ENCODE results near the gene DUSP28.

Gene DUSP28

DNA sequence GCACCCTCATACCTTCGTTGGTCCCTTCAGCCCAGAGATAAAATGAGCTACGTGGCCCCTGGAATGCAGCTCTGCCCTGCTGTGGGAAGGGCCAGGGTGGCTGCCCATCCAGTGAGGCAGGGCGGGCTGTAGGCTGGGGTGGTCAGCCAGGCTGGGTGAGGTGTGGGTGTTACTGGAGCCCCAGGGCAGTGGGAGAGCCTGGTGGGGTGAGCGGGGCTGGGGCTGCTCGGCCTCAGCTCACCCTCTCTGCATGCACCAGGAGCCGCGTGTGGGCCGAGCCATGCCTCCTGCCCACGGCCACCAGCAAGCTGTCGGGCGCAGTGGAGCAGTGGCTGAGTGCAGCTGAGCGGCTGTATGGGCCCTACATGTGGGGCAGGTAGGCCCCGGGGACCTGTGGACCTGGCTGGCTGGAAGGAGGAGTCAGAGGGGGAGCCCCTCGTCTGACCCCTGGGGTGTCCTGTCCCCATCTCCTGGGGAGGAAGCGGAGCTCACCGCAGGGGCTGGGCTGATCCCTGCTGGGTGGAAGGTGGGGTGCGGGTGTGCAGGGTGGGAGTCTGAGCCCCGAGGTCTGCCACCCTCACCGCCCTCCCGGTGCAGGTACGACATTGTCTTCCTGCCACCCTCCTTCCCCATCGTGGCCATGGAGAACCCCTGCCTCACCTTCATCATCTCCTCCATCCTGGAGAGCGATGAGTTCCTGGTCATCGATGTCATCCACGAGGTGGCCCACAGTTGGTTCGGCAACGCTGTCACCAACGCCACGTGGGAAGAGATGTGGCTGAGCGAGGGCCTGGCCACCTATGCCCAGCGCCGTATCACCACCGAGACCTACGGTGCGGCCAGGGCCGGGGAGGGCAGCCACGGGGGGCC lies 13.6 kb downstream of the DUSP28 start:
- no peak for DNase-seq

DNA sequence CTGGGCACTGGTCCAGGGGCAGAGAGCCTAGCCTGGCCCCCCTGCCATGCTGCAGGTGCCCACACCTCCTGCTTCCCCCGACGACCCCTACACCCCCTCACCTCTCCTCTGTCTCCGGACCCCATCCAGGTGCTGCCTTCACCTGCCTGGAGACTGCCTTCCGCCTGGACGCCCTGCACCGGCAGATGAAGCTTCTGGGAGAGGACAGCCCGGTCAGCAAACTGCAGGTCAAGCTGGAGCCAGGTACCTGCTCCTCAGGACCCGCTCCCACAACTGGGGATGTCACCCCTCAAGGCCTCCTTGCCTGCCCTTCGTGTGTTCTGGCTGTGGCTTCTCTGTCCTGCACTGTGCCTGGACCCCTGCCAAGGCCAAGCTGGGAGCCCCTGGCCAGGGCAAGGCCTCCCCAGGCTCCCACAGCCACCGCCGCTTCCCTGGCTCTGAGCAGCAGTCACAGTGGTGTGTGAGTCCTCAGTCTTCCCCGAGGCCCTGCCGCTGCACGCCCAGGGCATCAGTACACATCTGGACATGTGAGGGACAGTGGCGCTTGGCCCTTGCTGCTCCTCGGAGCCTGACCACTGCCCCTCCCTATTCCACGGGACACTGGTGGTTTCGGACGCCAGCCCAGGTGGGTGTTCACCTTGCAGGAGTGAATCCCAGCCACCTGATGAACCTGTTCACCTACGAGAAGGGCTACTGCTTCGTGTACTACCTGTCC lies 14.4 kb downstream of the DUSP28 start:
- DNase-seq, result no peak

DNA sequence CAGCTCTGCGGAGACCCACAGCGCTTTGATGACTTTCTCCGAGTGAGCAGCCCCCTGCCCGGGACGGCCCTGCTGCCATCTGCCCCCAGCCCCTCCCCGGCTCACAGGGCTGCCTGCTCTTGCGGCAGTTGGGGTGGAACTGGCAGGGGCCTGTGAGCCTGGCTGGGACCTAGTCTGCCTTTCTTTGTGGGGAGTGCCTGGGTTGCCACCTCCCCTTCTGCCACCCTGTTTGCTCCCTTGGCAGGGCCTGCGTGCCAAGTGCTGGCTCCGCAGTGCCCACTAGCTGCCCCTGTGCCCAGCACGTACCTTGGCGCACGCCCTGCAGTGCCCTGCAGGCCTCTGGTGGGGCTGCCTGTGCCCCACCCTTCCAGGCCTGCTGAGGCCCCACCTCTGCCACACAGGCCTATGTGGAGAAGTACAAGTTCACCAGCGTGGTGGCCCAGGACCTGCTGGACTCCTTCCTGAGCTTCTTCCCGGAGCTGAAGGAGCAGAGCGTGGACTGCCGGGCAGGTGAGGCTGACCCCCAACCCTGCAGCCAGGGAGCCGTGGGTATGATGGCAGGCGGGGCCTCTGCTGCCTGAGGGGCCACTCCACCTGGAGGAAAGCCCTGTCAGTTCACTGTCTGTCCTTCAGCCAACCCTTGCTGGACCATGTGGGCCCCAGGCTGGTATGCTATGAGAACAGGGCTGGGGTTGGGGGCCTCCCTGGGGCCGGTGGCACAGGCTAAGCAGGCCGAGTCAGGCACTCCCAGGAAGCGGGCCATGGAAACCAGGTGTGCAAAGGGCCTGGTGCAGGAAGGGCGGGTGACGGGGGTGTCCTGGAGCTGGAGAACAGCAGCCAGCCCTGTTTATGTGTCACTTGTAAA lies 15.2 kb downstream of the DUSP28 start:
- no peak for DNase-seq

DNA sequence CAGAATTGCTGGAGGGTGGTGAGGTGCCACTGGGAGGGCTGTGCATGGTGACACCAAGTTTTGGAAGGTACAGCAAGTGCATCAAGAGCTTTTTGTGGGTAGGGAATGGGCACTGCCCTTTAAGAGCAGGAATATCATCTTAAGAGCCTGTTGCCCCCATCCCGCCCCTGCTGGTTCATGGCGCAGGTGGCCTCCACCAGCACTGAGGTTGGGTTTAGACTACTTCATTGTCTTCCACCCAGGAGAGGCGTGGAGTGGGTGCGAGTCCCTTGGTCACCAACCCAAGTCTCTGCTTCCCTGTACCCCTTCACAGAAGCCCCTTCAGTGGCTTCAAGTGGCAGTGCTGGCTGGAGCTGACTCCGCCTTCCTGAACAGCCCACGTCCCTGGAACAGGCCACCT lies 15.9 kb downstream of the DUSP28 start:
- DNase-seq, result no peak

DNA sequence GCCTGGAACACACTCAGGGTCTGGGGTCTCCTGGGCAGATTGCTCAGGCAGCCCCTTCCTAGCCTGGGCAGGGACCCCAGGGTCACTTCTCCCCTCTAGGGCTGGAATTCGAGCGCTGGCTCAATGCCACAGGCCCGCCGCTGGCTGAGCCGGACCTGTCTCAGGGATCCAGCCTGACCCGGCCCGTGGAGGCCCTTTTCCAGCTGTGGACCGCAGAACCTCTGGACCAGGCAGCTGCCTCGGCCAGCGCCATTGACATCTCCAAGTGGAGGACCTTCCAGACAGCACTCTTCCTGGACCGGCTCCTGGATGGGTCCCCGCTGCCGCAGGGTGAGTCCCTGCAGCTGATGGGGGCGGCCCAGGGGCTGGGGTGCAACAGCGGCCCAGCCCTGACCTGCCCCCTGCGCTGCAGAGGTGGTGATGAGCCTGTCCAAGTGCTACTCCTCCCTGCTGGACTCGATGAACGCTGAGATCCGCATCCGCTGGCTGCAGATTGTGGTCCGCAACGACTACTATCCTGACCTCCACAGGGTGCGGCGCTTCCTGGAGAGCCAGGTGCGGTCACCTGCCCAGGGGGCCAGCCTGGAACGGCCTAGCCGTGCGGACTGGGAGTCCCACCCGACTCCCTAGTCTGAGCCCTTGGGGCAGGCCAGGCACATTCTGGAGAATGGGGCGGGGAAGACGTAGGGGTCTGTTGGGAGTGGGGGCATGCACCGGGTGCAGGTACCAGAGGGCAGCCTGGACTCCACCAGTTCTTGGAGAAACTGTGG lies 16.5 kb downstream of the DUSP28 start:
- no peak for DNase-seq

DNA sequence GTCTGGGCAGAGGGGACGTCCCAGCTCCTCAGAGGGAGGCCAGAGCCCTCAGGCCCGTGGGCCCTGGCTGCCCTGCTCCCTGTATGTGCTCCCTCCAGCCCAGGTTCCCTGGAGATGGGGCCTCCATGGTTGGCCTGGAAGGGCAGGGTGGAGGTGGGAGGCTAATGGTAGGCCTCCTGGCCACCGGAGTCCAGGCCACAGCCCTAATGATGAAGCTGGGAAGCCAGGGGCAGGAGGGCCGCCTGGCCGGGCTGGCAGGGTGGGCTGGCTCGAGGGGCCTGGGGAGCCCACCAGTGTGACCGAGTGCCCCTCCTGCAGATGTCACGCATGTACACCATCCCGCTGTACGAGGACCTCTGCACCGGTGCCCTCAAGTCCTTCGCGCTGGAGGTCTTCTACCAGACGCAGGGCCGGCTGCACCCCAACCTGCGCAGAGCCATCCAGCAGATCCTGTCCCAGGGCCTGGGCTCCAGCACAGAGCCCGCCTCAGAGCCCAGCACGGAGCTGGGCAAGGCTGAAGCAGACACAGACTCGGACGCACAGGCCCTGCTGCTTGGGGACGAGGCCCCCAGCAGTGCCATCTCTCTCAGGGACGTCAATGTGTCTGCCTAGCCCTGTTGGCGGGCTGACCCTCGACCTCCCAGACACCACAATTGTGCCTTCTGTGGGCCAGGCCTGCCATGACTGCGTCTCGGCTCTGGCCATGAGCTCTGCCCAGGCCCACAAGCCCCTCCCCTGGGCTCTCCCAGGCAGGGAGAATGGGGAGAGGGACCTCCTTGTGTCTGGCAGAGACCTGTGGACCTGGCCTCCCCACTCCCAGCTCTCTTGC lies 17.3 kb downstream of the DUSP28 start:
- no peak for DNase-seq

DNA sequence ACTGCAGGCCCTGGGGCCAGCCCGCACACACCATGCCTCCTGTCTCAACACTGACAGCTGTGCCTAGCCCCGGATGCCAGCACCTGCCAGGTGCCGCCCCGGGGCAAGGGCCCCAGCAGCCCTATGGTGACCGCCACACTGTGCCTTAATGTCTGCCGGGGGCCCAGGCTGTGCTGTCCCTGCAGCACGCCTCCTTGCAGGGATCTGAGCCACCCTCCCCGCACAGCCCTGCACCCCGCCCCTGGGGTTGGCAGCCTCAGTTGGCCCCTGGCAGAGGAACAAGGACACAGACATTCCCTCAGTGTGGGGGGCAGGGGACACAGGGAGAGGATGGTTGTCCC lies 17.9 kb downstream of the DUSP28 start:
- no peak for DNase-seq

DNA sequence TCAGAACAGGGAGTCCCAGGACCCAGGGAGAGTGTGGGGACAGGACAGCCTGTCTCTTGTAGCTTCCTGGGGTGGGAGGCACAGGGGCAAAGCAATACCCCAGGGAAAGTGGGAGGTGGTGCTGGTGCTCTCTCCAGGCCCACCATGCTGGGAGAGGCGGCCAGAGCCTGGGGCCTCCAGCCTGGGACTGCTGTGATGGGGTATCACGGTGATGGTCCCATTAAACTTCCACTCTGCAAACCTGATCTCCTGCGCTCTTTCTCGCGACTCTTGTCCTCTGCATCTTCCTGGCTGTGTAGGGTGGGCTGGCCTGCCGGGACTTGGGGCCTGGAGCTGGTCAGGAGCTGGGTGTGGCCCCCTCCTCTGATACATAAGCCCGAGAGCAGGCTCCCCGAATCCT lies 18.3 kb downstream of the DUSP28 start:
- no peak for DNase-seq

DNA sequence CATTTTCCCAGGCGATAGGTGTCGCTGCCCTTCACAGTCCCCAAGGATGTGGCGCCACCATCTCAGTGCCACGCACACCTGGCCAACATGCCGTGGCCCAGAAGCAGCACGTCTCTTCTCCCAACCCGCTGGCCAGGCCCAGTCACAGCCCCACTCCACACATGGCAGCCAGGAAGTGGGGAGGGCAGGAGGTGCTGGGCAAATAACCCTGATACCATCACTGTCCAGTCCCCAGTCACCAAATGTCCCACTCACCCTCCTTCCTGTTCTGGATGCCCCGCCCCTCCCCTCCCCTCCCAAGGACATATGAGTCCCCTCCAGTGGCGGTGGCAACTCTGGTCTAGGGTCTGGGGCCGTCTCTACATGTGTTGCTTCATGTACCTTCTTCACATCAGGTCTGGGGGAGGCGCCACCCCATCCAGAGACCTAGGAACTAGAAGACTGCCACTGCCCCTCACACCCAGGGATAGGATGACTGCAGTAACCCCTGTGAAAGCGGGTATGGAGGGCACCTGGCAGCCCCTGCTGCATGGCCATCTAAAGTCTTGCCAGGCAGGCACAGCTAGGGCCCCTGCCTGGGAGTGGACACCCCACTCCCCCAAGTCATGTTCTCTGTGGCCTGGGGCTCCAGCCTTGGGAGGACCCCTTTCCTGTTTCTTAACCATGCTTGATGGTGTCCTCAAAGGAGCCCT lies 19.1 kb downstream of the DUSP28 start:
- DNase-seq, result no peak

DNA sequence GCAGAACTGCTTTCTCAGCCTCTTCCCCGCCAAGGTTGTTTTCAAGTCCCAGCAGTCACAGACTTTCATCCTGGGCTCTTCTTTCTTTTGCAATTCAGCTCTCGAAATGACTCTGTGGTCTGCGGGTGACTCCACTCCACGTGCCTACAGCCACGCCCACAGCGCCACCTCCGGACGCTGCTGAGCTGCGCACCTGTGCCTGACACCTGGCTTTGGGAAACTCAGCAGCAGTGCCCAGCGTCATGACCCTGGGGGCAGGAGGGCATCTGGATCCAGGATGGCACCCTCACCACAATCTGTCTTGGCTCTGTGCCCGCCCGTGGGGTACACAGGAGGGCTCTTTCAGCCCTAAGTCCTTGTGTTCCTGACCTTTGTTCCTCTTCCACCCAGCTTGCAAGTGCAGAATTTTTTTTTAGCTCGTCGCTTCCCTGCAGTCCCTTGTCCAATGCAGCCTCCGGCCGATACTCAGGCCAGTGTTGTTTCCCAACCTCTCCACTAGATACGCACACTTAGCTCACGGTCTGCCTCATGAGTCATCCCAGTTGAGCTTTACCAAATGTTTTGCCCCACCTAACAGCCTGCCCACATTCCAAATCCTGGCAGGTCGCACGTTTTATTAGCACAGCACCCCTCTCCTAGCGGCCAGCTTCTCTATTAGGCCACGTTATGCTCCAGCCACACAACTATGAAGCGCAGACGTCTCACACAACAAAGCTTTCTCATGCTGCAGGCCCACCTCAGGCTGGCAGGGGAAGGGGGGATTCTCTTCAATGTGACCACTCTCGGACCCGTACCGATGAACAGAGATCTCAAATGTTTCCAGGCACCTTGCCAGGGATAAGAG lies 19.8 kb downstream of the DUSP28 start:
- peak; percentile 81 for DNase-seq

DNA sequence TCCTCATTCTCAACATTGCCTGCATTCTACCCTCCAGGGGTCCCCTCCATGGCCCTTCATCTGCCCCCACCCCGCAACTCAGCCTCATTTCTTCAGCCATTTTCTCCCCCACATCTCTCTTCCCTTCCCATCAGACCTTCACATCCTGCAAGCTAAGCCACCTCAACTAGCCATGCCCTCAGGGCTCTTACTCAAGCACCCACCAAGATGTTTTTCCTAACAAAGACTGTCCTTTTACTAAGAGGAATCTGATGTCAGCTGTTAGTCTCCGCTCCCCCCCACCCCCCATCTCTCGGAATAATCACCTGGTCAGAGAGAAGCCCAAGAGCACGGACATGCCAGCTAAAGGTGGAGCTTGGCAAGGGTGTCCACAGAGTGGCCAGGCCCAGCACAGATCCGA lies 21.7 kb downstream of the DUSP28 start:
- no peak for DNase-seq

DNA sequence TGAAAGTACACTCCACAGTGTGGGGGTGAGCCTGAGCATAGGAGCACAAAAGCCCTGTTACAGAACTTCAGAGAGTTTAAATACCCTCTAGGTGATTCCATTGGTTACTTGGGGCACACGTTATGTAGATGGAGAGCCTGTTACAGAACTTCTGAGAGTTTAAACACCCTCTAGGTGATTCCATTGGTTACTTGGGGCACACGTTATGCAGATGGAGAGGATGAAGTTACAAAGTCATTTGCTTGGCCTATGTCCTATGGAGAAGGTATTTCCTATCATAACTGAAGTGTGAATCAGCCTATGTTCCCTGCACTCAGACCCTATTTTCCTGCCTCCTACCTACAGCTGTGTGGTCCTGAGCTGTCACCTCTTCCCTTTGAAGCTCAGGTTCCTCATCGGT lies 22.6 kb downstream of the DUSP28 start:
- no peak for DNase-seq

DNA sequence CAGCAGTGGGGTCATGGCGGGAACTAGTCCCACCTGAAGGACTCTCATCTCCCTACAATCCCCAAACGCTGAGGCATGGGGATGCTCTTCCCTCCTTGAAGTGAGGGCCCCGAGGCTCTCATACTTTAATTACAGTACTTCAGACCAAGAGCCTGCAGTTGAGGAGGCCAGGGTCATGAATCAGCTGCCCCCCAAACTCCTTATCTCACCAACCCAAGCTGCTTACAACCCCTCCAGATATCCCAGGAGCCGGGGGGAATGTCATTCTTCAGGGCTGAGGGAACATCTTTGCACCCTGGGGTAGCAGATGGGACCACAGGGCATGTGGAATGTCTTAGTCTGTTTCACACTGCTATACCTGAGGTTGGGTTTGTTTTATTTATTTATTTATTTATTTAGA lies 23.6 kb downstream of the DUSP28 start:
- no peak for DNase-seq

DNA sequence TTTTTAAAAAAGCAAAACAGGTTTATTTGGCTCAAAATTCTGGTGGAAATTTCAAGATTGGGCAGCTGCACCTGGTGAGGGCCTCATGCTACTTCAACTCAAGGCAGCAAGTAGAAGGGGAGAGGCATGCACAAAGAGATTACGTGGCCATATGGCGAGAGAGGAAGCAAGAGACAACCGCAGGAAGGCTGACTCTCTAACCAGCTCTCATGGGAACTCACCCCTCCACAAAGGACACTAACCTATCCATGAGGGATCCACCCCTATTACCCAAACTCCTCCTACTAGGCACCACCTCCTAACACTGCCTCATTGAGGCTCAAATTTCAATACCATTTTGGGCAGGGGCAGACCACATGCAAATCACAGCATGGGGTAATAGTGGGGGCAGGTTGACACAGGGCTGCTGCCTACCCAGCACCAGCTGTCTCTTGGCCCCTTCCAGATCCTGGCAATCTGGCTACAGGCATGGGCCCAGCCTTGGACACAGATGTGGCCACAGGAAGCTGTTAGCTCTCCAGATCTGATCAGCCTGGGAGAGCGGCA lies 24.4 kb downstream of the DUSP28 start:
- DNase-seq, result no peak

DNA sequence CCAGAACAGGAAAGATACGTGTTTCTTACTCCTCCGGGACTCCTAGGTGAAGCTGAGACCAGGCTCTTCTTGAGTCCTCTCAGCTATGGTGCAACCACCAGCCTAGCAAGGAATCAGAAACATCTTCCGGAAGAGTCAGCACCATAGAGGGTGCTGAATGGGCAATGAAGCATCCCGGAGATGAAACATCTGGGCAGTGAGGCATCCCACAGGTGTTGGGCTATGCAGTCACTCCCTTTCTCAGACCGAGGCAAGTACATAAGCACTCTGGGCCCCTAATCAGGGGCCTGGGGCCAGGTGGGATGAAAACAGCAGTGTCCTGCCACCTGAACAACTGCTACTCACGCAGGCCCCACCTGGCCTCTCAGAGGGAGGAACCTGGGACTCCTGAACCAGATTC lies 24.9 kb downstream of the DUSP28 start:
- DNase-seq, result no peak

DNA sequence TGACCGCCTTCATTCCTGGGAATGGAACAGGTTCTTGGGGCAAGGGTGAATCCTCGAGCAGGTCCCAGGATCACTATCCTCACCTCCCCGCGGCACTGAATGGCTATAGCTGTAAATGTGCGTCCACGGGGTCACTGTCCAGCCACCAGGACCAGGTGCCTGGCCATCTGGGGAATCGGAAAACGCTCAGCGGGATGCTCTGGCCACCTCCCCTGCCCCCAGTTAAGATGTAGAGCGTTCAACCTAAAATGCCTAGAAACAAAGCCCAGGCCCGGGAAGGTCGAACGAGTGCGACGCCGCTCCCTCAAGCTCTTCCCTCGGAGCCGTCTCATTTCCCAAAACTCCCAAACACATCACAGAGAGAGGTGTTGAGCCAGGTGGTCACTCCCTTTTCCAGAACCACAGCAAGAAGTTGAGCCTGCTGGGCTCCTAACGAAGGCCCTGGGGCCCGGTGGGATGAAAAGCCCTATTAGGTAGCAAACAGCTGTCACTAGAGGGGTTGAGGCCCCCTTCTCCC lies 25.6 kb downstream of the DUSP28 start:
- DNase-seq, result no peak

DNA sequence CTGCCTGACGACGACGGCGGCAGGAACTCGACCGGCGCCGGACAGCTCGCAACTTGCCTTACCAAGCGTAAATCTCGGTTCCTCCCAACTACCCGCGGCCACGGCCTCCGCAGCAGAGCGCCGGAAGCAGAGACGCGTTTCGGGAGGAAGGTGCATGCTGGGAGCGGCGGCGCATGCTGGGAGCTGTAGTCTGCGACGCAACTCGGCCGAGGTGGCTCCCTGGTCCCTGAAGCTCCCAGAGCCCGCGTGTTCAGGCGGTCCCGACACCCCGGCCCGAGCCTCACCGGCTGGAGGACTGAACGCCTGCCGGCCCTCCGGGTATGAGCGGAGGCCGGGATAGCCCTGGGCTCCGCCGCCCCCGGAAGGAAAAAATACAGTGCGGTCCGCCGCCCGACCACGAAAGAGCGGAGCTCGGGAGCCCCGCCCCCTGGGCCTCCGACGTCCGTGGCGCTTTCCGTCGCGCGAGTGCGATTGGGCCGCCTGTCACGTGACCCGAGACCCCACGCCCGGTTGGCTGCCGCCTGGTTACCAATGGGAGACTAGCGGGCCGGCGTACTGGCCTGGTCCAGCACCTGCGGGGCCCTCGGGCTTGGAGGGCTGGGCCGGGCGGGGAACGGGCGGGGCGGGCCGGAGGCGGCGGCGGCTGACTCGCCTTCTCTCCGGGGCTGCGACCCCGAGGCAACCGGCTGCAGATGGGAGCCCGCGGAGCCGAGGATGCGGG lies 26.2 kb downstream of the DUSP28 start, which contains the start of gene CAPN10:
Gene CAPN10, plus strand, starts transcription at position 537 of the 721 bp plus-strand sequence. Its CDS starts 178 bp downstream, at position 715.
- DNase-seq, result peak; percentile 96

DNA sequence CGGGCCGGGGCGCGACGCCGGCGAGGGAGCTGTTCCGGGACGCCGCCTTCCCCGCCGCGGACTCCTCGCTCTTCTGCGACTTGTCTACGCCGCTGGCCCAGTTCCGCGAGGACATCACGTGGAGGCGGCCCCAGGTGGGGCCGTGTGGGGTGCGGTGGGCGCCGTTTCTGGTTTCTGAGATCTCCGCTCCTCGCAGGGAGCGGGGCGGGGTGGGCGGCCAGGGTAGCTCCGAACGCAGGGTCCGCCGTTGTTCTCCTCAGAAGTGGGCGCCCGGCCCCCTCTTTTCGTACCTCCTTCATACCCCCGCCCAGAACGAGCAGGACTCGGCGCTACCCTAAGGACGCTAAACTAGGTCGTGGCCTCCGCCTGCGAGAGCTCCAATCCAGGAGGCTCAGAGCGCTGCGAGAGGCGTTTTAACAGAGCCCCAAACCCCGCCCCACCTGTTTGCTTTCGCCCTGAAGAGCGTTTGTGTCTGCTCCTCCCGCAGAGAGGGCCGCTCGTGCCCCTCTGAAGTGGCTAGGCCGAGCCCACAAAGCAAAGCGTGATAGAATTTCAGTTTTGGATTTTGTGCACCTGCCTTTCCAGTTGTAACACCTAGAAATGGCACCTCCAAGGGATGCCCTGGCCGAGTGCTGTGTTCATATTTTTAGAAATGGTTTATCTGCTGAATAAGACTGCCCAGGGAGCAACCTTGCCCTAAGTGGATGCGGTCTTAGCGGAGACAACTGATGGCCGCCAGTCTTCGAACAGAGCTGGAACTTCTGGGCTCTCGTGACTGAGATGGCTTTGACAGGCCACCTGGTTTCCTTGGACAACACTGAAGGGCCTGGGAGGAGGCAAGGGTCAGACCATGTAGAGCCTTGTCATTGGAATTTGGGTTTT lies 27.0 kb downstream of the DUSP28 start:
- DNase-seq, result peak; percentile 54
